ENCODE measurements around the gene KRTDAP. TPM values are rescaled to one million over a fixed set of nuclear protein-coding genes. Genes with fewer than 3 reads are reported as not detected.

The KRTDAP gene
- total and polyA plus RNA-seq, 9 of the 15 experiments (the other 6 are each of a cell fraction or from before 2014, with no cell fraction given), result not detected

- TF ChIP-seq NFATC3 (IDR thresholded peaks at IDR 0.05) (no peak), CBFA2T2 (conservative IDR thresholded peaks at IDR 0.05) (0 out of 2 replicates have a peak, but pooled peaks have one; percentile 11), ZBTB8A (IDR thresholded peaks at IDR 0.05; ENCODE audit: partially characterized antibody) (no peak)
Measured at GRCh38 chr19:35498984-35499527, 8.8 kb upstream of the KRTDAP start (continued).

- Histone ChIP-seq H2AFZ (ENCODE audit: low read depth, low read length) (no peak overlapping the region), H3K36me3 (ENCODE audit: control insufficient read depth, insufficient read depth, low read length) (no peaks in the 10 kb centered on the region), H3K9me1 (ENCODE audit: control insufficient read depth, insufficient read depth, low read length) (no peaks in the 10 kb centered on the region), H3K4me3 (no peak overlapping the region), H3K79me2 (ENCODE audit: control insufficient read depth, insufficient read depth, low read length) (no peaks in the 10 kb centered on the region), H3K4me1 (replicated peaks in 1 of 2; ENCODE audit: control insufficient read depth in 2 of 2, insufficient read depth in 2 of 2, low read length in 2 of 2) (peaks cover 9 to 30% of the 10 kb centered on the region in 2 experiments; a peak in 4 of 5 replicates), H3K27ac (ENCODE audit: extremely low read depth, low read depth, low read length) (no peak overlapping the region), H3K27me3 (ENCODE audit: control insufficient read depth in 2 of 2, insufficient read depth in 2 of 2, low read length in 2 of 2) (peaks cover 31 to 77% of the 10 kb centered on the region in 2 experiments; a peak in 4 of 5 replicates), H3K9me3 (replicated peaks; ENCODE audit: control insufficient read depth, insufficient read depth, low read depth, low read length) (no peaks in the 10 kb centered on the region), H3K4me2 (ENCODE audit: insufficient read depth, low read length) (no peak overlapping the region), H4K20me1 (replicated peaks; ENCODE audit: control insufficient read depth, insufficient read depth, low read length) (peaks cover 6% of the 10 kb centered on the region; the same call in 1 of the 2 replicates), H3K9ac (ENCODE audit: insufficient read depth in 1 of 2, low read depth in 2 of 2, low read length in 2 of 2) (no peak overlapping the region)
- in situ Hi-C loops (cut with MboI), result no loop called here
- FAIRE-seq (no peak), ATAC-seq (no peak), DNase-seq (ENCODE audit: extremely low read depth in 1 of 4, low spot score in 3 of 4) (no peak)
- 9% methylated on average over 3 of the region's 3 CpGs for WGBS (ENCODE audit: insufficient coverage, low coverage, missing lambda C conversion rate)
- no peak for TF ChIP-seq GTF3C2 (IDR thresholded peaks at IDR 0.05; ENCODE audit: borderline replicate concordance, extremely low read depth, insufficient read length)
- TF ChIP-seq RBM25 (IDR thresholded peaks at IDR 0.05; ENCODE audit: low read depth, low read length, severe bottlenecking), result peak; percentile 46
- ChIA-PET POLR2A (interaction anchor here (0.5 to 1.0 kb wide), 2 partner anchors 207 to 234 kb away, joined by 3 read pairs; no protein-coding TSS in a partner anchor), CTCF (ENCODE audit: low intra/inter-chr PET ratio) (no interaction called here)
- intact Hi-C loops (cut with micrococcal nuclease), result no loop called here
- no TSS peak for BruUV-seq (replicated peaks)
Measured at GRCh38 chr19:35498220-35498619, 8.0 kb upstream of the KRTDAP start.

All from K562 (cell line).